GM19238 (cell line): ENCODE measurements around the gene DDX55.

Source experiments
- DNase-seq: peaks from one replicate; pipeline ENCODE4 v3.0.0; 2011; ENCODE audit warnings: low spot score; ENCODE audit not compliant: insufficient read length

DDX55 gene

GRCh38 chr12:123608182-123608581, 6.3 kb downstream of the DDX55 start:
- DNase-seq, result no peak

DNA sequence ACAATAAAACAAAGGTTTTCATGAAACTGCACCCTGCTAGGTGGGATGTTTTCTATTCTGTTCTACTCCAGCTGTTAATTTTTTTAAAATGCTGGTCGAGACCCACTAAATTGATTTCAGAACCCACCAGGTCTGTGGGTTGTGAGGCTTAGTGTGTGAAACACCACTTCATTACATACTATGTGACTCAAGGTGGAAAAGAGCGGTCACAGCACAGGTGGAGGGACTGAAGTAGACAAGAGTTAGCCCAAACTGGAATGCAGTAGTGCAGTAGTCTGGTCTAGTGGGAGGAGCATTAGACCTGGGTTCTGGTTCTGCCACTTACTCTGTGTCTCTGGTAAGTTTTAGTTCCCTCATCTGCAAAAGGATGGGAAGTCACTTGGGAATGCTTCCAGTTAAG, 12.2 kb downstream of the DDX55 start:
- DNase-seq, result no peak

GRCh38 chr12:123614531-123614930, 12.6 kb downstream of the DDX55 start:
- no peak for DNase-seq

DNA sequence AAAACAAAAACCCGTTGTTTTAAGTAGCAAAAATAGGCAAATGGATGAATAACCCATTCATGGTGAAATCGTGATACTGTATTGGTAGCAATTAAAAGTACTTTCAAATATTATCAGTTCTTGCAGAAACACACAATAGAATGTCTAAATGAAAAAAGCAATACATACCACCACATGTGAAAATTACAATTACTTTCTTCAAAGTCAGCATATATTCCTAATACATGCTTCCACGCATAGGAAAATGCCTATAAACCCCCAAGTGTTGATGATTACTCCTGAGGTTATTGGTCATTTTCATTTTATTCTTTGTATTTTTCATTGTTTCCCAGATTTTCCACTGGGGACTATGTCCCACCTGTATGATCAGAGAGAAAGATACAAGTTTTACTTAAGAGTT, 15.2 kb downstream of the DDX55 start:
- no peak for DNase-seq

DNA sequence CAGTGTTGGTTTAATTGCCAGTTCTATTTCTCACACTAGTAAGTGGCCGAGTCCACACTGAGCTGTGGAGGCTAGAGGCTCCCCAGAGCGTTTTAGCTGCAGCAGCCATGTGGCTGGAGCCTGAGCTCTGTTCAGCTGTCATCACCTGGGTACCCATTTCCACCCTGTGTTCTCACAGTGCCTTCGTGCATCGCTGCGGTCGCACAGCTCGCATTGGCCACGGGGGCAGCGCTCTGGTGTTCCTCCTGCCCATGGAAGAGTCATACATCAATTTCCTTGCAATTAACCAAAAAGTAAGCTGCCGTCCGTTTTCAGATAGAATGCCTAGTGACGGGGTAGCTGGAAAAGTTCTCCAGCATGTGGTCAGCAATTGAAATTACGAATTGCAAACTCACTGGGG, 15.7 kb downstream of the DDX55 start:
- no peak for DNase-seq

- DNase-seq, result no peak
These were observed 19.2 kb downstream of the DDX55 start for GRCh38 chr12:123621101-123621500.

DNA sequence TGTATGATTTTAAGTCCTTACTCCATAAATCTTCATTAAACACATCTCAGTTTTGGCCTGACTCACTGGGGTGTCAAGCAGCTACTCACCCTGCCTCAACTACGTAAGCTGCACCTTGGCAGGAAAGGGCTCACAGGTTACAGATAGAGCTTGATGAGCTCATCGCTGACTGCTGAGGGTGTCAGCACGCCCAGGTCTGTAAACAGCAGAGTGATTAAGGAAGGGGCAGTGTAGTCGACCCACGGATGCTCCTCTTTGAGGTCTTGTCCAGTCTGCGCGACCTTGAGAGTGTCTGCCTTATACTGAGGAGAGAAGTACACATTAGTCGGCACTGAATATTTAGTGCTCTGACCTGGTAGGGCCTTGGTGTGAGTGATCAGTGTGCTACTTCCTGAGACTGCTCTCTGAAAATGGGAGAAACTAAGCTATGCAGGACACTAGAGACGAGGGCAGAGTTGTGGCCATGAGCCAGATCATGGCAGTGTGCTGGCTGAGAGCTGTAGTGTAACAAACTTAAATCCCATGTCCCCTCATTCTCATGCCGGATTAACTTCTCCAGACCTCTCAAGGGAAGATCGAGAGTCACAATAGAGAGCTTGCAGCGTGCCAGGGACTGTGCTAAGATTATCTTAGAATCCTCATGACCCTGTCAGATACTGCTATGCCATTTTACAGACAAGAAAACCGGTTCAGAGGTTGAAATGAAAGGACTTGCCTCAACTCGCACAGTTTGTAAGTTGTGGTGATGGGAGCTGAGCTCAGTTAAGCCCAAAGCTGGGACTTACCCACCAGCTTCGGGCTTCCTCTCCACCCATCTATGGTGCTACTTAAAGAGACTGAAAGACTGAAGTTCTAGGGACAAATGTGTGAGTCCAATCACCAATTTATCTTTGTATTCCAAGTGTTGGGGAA, 20.0 kb downstream of the DDX55 start:
- DNase-seq, result no peak

- peak; percentile 98 for DNase-seq
These were observed 31.7 kb downstream of the DDX55 start, which contains the start of the genes EIF2B1 and GTF2H3 for GRCh38 chr12:123633379-123634141. TSS of gene EIF2B1 (minus strand) at chr12:123633686. CDS start at chr12:123633557, 129 bp downstream. TSS of gene GTF2H3 (plus strand) at chr12:123633829. CDS start at chr12:123633860, 31 bp downstream.

GRCh38 chr12:123634142-123634561, 32.3 kb downstream of the DDX55 start:
- no peak for DNase-seq

- no peak for DNase-seq
These were observed 42.0 kb downstream of the DDX55 start for GRCh38 chr12:123643911-123644310.

DNA sequence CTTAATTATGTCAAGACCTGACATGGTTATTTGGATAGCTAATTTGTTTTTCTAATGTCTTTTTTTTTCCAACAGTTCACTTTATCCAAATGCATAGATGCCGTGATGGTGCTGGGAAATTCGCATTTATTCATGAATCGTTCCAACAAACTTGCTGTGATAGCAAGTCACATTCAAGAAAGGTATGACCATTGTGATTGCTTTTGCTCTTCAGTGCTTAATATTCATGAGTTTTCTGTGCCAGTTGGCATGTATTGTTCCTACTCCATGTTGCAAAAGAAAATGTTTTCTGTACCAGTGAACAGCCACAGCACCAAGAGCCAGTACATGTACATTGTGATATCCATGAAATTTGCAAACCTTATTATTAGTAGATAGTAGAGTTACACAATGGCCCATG, 43.5 kb downstream of the DDX55 start:
- DNase-seq, result no peak

DNA sequence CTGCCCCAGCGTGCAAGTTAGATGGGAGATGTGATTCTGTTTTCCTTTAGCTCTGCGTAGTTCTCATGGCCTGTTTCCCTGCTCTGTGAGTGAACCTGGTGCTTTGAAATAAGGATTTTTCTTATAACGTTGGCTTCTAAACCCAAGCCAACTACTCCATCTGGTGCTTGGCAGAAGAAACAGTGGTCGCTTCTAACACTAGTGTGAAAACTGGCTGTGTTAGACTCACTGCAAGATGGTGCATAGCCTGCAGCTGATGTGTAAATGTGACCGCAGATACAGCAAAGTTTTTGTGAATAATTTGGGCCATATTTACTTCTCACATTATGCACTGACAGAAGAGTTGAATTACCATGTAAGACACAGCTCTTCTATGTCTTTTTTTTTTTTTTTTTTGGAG, 44.0 kb downstream of the DDX55 start:
- DNase-seq, result no peak

DNA sequence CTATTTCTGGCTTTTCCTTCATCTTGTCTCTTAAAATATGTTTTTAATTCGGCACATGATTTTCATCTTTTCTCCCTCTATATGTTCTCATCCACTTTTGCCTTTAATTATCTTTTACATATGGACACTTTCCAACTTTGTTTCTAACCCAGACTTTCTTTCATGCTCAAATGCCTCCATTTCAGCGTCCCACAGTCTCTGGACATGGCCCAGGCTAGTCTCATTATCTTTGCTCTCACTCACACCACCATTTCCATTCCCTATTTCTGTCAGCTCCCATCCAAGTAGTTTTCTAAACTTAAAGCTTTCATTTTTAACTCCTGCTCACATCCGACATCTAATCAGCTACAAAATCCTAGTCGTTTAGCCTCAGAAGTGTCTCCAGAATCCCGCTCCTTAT, 46.5 kb downstream of the DDX55 start:
- no peak for DNase-seq

GRCh38 chr12:123654129-123654701, 52.3 kb downstream of the DDX55 start:
- DNase-seq, result no peak

- peak; percentile 40 for DNase-seq
These were observed 53.5 kb downstream of the DDX55 start for GRCh38 chr12:123655420-123655819.

DNA sequence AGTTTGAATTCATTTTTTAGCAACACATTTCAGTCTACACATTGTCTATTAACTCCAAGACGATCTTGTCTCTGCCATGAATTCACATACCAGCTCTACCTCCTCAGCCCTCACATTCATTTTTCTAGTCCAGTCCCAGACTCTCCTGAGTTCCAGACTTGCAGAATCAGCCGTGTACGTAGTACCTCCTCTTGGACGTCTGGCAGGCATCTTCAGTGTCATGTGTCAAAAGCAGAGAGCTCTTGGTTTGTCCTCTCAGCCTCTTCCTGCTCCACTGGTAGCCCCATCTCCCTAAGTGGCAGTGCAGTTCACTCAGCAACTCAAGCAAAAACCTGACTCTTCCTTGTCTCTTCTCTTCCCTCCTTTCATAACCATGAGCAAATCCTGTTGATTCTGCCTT, 54.5 kb downstream of the DDX55 start:
- no peak for DNase-seq

DNA sequence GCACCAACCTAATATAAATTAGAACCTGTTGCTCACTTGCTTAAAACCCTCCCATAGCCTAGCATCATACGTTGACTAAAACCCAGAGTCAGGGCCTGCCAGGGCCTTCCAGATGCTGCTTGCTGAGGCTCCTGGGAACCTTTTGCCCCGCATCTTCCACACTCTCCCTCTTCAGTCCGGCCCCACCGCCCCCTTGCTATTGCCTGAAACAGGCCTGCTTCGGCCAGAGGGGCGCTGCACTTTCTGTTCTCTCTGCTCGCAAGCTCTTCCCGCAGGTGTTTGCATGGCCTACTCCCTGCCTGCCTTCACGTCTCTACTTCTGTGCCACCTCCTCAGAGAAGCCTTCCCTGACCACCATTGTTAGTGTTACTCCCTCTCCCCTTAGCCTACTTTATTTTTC, 55.3 kb downstream of the DDX55 start:
- DNase-seq, result no peak

DNA sequence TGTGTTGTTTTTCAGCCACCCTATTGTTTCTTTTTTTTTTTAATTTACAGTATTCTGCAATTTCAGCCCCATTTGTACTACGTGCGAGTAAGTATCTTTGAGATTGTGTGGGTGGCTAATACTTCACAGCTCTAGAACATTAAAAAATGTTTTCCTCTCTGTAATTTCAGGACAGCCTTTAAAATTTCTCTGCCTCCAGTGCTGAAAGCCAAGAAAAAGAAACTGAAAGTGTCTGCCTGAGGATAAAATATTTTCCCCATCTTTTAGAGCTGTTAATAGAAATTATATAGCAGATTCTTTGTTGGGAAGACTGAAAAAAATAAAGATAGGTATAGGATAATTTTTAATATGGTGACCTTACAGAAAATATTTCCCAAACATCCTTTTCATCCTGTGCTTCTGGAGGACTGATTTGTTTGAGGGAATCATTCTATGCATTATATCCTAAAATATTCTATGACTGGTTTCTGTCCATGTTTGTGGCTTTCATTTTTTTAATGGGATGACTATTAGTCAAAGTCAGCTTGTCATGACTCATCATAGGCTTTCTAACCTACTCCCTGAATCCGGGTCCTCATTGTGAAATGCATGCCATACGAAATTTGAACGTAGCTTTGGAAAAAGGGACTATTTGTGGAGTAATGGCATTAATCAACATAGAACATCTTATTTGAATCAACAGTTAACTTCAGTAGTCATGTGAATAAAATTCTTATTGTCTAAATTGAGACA, 58.3 kb downstream of the DDX55 start:
- no peak for DNase-seq

DNA sequence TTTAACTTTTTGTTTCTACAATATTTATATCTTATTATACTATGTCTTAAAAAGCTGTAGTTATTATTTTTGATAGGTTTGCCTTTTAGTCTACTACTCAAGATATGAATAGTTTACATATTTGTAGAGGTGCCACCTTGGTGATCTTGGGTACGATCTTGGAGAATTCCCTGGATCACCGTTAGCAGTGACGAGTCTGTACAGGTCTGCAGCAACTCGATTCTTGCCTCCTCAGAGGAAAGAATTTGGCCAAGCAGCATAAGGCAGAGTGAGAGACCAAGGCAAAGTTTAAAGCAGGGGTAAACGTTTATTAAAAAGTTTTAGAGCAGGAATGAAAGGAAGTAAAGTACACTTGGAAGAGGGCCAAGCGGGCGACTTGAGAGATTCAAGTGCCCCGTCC, 65.9 kb downstream of the DDX55 start:
- no peak for DNase-seq
